ENCODE results near the gene ZSCAN29.
"Not testable (repeated sequence)": the region's sequence is repeated elsewhere in the genome, so short reads cannot be mapped to it uniquely, and the experiment has no call there.

Gene ZSCAN29

GRCh38 chr15:43370975-43371974 is at the start of gene ZSCAN29, which contains the start of gene TUBGCP4:
Gene ZSCAN29, minus strand, starts transcription at chr15:43371043. Its CDS starts 1,130 bp downstream, at chr15:43369913.
Gene TUBGCP4, plus strand, starts transcription at chr15:43371101. Its CDS starts 254 bp downstream, at chr15:43371355.
- DNase-seq (ENCODE audit: low read depth in 3 of 3, low spot score in 1 of 3) = peak; percentile 35 to 63 (median 62)

GRCh38 chr15:43420435-43420834 is 49.6 kb upstream of the ZSCAN29 start:
- no peak for DNase-seq (ENCODE audit: low read depth in 3 of 3, low spot score in 1 of 3)

DNA sequence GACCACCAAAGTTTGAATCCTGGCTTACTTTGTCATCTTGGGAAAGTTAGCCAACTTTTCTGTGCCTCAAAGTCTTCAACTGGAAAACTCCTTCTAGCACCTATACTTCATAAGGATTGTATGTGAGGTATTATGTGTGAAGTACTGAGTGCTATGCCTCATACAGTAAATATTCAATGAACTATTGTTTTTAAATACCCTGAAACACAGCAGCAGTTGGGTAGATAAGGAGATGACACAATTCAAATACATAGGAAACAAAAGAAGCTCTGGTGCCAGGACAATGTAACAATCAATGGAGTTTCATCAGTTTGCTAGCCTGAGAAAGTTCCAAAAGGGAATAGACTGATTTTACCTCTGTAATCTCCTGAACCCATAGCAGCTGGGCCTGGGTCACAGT is 43.4 kb upstream of the ZSCAN29 start:
- DNase-seq (ENCODE audit: low read depth in 3 of 3, low spot score in 1 of 3) = no peak

DNA sequence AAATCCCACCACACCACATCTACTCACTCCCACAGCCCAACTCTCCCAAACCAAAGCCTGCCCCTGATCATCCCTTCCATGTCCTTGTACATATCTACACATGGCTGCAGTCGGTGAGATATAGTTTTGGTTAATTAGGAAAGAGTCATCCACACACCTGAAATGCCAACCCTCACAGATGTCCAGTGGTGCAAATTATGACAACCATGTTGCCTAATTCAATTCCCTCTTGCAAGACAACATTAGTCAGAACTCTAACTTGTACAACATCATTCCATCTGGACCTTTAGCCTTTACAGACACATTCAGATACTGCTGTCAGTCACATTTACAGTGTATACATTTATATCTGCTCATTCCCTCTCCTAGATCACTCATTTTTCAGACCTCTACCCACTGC is 41.3 kb upstream of the ZSCAN29 start:
- no peak for DNase-seq (ENCODE audit: low read depth in 3 of 3, low spot score in 1 of 3)

- no peak for DNase-seq (ENCODE audit: low read depth in 3 of 3, low spot score in 1 of 3)
These were observed 39.9 kb upstream of the ZSCAN29 start for GRCh38 chr15:43410572-43411214.

GRCh38 chr15:43408789-43409188 is 37.9 kb upstream of the ZSCAN29 start:
- no peak for DNase-seq (ENCODE audit: low read depth in 3 of 3, low spot score in 1 of 3)

GRCh38 chr15:43406808-43407207 is 36.0 kb upstream of the ZSCAN29 start:
- no peak for DNase-seq (ENCODE audit: low read depth in 3 of 3, low spot score in 1 of 3)

DNA sequence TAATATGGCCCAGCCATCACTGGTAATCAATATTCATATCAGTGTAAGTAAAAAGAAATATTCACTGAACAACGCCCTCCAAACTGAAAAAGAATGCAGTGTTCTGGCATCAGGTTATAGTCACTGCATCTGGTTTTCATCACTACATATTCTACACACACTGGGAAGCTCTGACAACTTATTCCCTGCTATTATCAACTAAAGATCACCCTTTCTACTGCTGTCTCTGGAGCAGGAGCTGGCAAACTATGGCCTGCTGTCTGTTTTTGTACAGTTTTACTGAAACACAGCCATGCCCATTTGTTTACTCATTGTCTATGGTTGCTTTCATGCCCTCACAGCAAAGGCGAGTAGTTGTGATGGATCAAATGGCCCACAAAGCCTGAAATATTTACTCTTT is 35.3 kb upstream of the ZSCAN29 start:
- DNase-seq (ENCODE audit: low read depth in 3 of 3, low spot score in 1 of 3) = no peak

DNA sequence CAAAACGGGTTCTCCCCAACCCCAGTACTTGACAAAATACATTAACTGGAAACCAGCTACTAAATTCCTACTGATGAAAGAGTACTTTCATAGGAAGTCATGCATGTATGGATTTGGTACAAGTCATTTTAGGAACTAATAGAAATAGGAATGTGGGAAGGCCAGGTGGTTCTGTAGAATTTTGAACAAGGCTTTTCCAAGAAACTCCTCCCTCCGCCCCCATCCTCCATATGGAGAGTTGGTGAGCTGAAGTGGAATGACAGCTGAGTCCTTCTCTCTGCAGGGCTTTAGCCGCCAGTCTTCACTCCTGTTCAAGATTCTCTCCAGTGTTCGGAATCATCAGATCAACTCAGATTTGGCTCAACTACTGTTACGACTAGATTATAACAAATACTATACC is 33.3 kb upstream of the ZSCAN29 start:
- no peak for DNase-seq (ENCODE audit: low read depth in 3 of 3, low spot score in 1 of 3)

GRCh38 chr15:43403616-43404015 is 32.8 kb upstream of the ZSCAN29 start:
- no peak for DNase-seq (ENCODE audit: low read depth in 3 of 3, low spot score in 1 of 3)

DNA sequence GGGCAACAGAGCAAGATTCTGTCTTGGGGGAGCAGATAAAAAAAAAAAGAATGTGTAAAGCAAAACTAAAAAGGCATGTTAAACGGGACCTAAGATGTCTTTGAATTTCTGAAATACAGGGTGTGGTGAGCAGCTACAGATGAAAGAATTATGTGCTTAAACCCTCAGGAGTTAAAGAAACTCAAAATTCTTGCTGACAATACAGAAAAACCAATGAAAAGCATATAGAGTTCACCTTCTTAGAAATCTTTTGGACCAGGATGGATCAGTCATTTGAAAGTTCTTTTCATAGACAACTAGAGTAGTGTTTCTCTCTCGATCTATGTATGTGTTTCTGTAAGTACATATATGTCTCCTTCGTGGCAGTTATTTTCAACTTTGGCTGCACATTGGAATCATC is 31.4 kb upstream of the ZSCAN29 start:
- DNase-seq (ENCODE audit: low read depth in 3 of 3, low spot score in 1 of 3) = no peak

GRCh38 chr15:43393592-43393991 is 22.7 kb upstream of the ZSCAN29 start:
- not testable (repeated sequence) for DNase-seq (ENCODE audit: low read depth in 3 of 3, low spot score in 1 of 3)

DNA sequence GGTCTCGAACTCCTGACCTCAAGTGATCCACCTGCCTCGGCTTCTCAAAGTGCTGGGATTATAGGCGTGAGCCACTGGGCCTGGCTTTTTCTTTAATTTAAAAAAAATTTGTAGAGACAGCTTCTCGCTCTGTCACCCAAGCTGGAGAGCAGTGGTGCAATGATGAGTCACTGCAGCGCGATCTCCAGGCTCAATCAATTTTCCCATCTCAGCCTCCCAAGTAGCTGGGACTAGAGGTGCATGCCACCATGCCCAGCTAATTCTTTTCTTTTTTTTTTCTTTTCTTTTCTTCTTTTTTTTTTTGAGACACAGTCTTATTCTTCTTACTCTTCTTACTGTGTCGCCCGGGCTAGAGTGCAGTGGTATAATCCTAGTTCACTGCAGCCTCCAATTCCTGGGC is 19.9 kb upstream of the ZSCAN29 start:
- no peak for DNase-seq (ENCODE audit: low read depth in 3 of 3, low spot score in 1 of 3)

DNA sequence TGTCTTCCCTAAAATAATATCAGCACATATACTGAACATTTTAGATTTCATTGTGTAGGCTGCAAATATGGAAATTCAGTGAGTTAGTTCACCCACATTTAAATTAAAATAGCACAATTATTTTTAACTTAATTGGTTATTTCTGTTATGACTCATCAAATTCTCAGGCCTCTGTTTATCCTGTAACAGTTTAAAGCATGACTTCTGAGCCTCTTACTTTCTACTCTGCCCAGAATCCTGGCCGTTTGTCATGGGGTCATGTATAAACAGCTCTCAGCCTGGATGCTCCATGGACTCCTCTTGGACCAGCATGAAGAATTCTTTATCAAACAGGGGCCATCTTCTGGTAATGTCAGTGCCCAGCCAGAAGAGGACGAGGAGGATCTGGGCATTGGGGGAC is 12.2 kb upstream of the ZSCAN29 start:
- no peak for DNase-seq (ENCODE audit: low read depth in 3 of 3, low spot score in 1 of 3)

DNA sequence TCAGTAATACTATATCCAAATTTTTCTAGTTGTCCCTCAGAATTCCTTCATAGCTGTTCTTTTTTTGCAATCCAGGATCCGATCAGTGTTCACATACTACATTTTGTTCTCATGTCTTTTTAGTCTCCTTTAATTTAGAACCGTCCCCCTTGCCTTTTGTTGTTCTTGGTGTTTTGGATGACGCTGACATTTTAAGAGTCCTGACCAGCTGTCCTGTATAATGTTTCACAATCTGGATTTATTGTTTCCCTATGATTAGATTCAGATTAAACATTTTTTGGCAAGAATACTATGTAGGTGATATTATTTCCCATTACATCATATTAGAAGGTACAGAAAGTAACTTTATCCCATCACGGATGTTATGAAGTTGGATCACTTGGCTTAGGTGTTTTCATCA is 11.5 kb upstream of the ZSCAN29 start:
- no peak for DNase-seq (ENCODE audit: low read depth in 3 of 3, low spot score in 1 of 3)

DNA sequence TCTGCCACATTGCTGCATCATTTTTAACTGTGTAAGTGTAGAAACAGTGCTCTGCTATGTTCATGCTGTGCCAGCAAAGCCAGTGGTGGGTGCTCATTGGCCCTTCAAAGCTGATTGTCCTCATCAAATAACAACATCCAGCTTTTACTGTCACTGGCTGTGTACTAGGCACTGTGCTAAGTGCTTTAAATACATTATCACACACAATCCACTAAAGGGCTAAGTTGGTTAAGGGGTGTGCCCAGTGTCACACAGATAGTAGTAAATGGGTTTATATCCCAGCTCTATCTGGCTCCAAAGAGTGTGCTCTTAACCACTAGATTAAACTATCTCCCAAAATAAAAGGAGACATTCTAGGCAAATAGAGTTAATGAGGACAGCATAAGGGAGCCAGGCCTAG is 7.8 kb upstream of the ZSCAN29 start:
- DNase-seq (ENCODE audit: low read depth in 3 of 3, low spot score in 1 of 3) = no peak

DNA sequence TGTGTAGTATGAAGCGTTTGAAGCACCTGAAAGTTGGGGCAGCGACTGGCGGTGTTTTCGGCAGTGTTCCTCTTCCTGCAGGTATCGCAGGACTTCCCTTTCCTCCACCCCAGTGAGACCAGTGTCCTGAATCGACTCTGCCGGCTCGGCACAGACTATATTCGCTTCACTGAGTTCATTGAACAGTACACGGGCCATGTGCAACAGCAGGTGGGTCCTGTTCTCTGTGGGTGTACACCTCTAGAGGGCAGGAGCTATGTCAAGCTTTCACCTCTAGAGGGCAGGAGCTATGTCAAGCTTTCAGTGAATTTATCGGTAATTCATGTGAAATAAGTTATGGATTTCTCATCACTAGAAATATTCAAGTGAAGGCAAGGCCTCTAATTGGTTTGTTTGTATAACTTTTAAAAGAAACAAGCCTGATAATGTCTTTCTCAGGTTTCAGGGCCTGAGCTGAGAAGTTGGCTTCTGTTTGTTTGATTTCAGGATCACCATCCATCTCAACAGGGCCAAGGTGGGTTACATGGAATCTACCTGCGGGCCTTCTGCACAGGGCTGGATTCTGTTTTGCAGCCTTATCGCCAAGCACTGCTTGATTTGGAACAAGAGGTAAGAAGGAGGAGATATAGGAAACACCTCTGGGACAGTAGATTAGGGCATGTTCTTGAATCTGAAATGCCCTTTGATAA is 5.3 kb upstream of the ZSCAN29 start:
- DNase-seq (ENCODE audit: low read depth in 3 of 3, low spot score in 1 of 3) = no peak

- DNase-seq (ENCODE audit: low read depth in 3 of 3, low spot score in 1 of 3) = peak in 1 of 3 donors; percentile 5
These were observed 401 bp downstream of the ZSCAN29 start for GRCh38 chr15:43370310-43370974.

GRCh38 chr15:43361313-43361903 is 9.4 kb downstream of the ZSCAN29 start:
- DNase-seq (ENCODE audit: low read depth in 3 of 3, low spot score in 1 of 3) = no peak

DNA sequence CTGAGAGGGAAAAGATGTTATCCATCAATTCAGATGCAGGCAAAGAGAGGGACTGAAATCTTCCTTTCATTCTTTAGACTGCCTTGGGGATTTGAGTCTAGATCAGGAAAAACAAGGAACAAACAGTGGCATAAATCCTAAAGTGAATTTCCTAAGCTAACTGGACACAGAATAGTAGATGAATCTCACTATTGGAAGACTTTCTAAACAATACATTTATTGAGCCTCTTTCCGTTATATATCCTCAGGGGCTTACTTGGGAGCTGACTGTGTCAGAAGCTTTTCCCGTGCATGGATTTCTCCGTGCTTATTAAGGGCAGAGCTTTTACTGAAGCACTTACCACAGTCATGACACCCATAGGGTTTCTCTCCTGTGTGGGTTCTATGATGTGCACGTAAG is 10.0 kb downstream of the ZSCAN29 start:
- no peak for DNase-seq (ENCODE audit: low read depth in 3 of 3, low spot score in 1 of 3)

All from stimulated activated CD4-positive, alpha-beta T cell treated with anti-CD3 and anti-CD28 coated beads, TNF-alpha, amount 100 ng/mL, for 1 hour (primary cell).